ENCODE results near the gene PAIP2B.

PAIP2B gene

GRCh38 chr2:71155846-71156245 is 71.1 kb downstream of the PAIP2B start:
- no peak overlapping the region for H3K4me3 ChIP-seq (ENCODE audit: low read depth, low read length)
- no peak for DNase-seq (ENCODE audit: low read depth)
- no peak for TF ChIP-seq CTCF (IDR thresholded peaks at IDR 0.05; ENCODE audit: control insufficient read depth, extremely low read depth, insufficient read depth)

- H3K4me3 ChIP-seq (ENCODE audit: low read depth, low read length), result no peak overlapping the region
- no peak for DNase-seq (ENCODE audit: low read depth)
- no peak for TF ChIP-seq CTCF (IDR thresholded peaks at IDR 0.05; ENCODE audit: control insufficient read depth, extremely low read depth, insufficient read depth)
Measured at GRCh38 chr2:71154798-71155197, 72.1 kb downstream of the PAIP2B start.

- TF ChIP-seq CTCF (IDR thresholded peaks at IDR 0.05; ENCODE audit: control insufficient read depth, extremely low read depth, insufficient read depth), result no peak
- no peak overlapping the region for H3K4me3 ChIP-seq (ENCODE audit: low read depth, low read length)
- no peak for DNase-seq (ENCODE audit: low read depth)
Measured at GRCh38 chr2:71154279-71154678, 72.6 kb downstream of the PAIP2B start.

- H3K4me3 ChIP-seq (ENCODE audit: low read depth, low read length), result no peak overlapping the region
- DNase-seq (ENCODE audit: low read depth), result no peak
- no peak for TF ChIP-seq CTCF (IDR thresholded peaks at IDR 0.05; ENCODE audit: control insufficient read depth, extremely low read depth, insufficient read depth)
Measured at GRCh38 chr2:71153585-71154224, 73.2 kb downstream of the PAIP2B start.

GRCh38 chr2:71151620-71152019 is 75.3 kb downstream of the PAIP2B start:
- TF ChIP-seq CTCF (IDR thresholded peaks at IDR 0.05; ENCODE audit: control insufficient read depth, extremely low read depth, insufficient read depth), result no peak
- H3K4me3 ChIP-seq (ENCODE audit: low read depth, low read length), result no peak overlapping the region
- no peak for DNase-seq (ENCODE audit: low read depth)

GRCh38 chr2:71150082-71150816 is 76.7 kb downstream of the PAIP2B start:
- no peak overlapping the region for H3K4me3 ChIP-seq (ENCODE audit: low read depth, low read length)
- no peak for TF ChIP-seq CTCF (IDR thresholded peaks at IDR 0.05; ENCODE audit: control insufficient read depth, extremely low read depth, insufficient read depth)
- no peak for DNase-seq (ENCODE audit: low read depth)

Measured in LNCaP clone FGC (cell line).